HEK293 (cell line): ENCODE results near the gene TRAF3.

ENCODE experiments used
- ATF2 ChIP-seq: fragments of 450-650 bp; formaldehyde crosslinking; IDR thresholded peaks from 2 replicates; pipeline ENCODE4 v1.5.1; 2016; ENCODE audit warnings: missing biosample characterization, missing genetic modification characterization, low read depth
- BCL11B ChIP-seq: fragments of 450-650 bp; formaldehyde crosslinking; IDR thresholded peaks from 2 replicates; pipeline ENCODE4 v1.5.1; 2016; ENCODE audit warnings: low read depth, missing biosample characterization, missing genetic modification characterization
- IKZF3 ChIP-seq: fragments of 450-650 bp; IDR thresholded peaks from 2 replicates; pipeline ENCODE4 v1.5.0; 2018; ENCODE audit warnings: missing biosample characterization, mild to moderate bottlenecking, missing genetic modification characterization, moderate library complexity
- PRDM4 ChIP-seq: fragments of 450-650 bp; formaldehyde crosslinking; IDR thresholded peaks from 2 replicates; pipeline ENCODE4 v1.5.1; 2017; ENCODE audit warnings: missing biosample characterization, missing genetic modification characterization
- RBAK ChIP-seq: fragments of 450-650 bp; formaldehyde crosslinking; IDR thresholded peaks from 2 replicates; pipeline ENCODE4 v1.5.1; 2016; ENCODE audit warnings: missing biosample characterization, missing genetic modification characterization
- TCF7L2 ChIP-seq: IDR thresholded peaks from 2 replicates; pipeline ENCODE4 v1.6.1; 2011; ENCODE audit warnings: low read depth, mild to moderate bottlenecking, inconsistent platforms, low read length, moderate library complexity, borderline replicate concordance
- WT1 ChIP-seq: fragments of 450-650 bp; formaldehyde crosslinking; IDR thresholded peaks from 2 replicates; pipeline ENCODE4 v1.5.1; 2016; ENCODE audit warnings: missing biosample characterization, missing genetic modification characterization
- ZBTB10 ChIP-seq: fragments of 450-650 bp; formaldehyde crosslinking; IDR thresholded peaks from 2 replicates; pipeline ENCODE4 v1.5.1; 2016; ENCODE audit warnings: missing biosample characterization, missing genetic modification characterization
- ZBTB48 ChIP-seq: fragments of 450-650 bp; formaldehyde crosslinking; IDR thresholded peaks from 2 replicates; pipeline ENCODE4 v1.5.1; 2016; ENCODE audit warnings: missing biosample characterization, missing genetic modification characterization
- ZBTB8A ChIP-seq: fragments of 450-650 bp; formaldehyde crosslinking; IDR thresholded peaks from 2 replicates; pipeline ENCODE4 v1.5.1; 2016; ENCODE audit warnings: missing biosample characterization, missing genetic modification characterization
- ZNF184 ChIP-seq: fragments of 450-650 bp; IDR thresholded peaks from 2 replicates; pipeline ENCODE4 v1.5.1; 2018; ENCODE audit warnings: missing biosample characterization, mild to moderate bottlenecking, missing genetic modification characterization
- ZNF214 ChIP-seq: fragments of 450-650 bp; formaldehyde crosslinking; IDR thresholded peaks from 2 replicates; pipeline ENCODE4 v1.5.1; 2017; ENCODE audit warnings: missing biosample characterization, mild to moderate bottlenecking, missing genetic modification characterization, borderline replicate concordance
- ZNF221 ChIP-seq: fragments of 450-650 bp; formaldehyde crosslinking; IDR thresholded peaks from 2 replicates; pipeline ENCODE4 v1.5.1; 2017; ENCODE audit warnings: missing biosample characterization, missing genetic modification characterization, borderline replicate concordance
- ZNF302 ChIP-seq: fragments of 450-650 bp; formaldehyde crosslinking; IDR thresholded peaks from 2 replicates; pipeline ENCODE4 v1.5.1; 2016; ENCODE audit warnings: missing biosample characterization, missing genetic modification characterization, low read depth
- ZNF398 ChIP-seq: fragments of 450-650 bp; formaldehyde crosslinking; IDR thresholded peaks from 2 replicates; pipeline ENCODE4 v1.5.1; 2017; ENCODE audit warnings: missing biosample characterization, missing genetic modification characterization
- ZNF404 ChIP-seq: fragments of 450-650 bp; formaldehyde crosslinking; IDR thresholded peaks from 2 replicates; pipeline ENCODE4 v1.5.1; 2017; ENCODE audit warnings: missing biosample characterization, missing genetic modification characterization
- ZNF501 ChIP-seq: fragments of 450-650 bp; formaldehyde crosslinking; IDR thresholded peaks from 2 replicates; pipeline ENCODE4 v1.5.1; 2016; ENCODE audit warnings: missing biosample characterization, missing genetic modification characterization
- ZNF549 ChIP-seq: fragments of 450-650 bp; IDR thresholded peaks from 2 replicates; pipeline ENCODE4 v1.5.1; 2018; ENCODE audit warnings: missing biosample characterization, missing genetic modification characterization, mild to moderate bottlenecking, inconsistent platforms, moderate library complexity
- ZNF561 ChIP-seq: fragments of 450-650 bp; IDR thresholded peaks from 2 replicates; pipeline ENCODE4 v1.5.1; 2018; ENCODE audit warnings: missing biosample characterization, missing genetic modification characterization, borderline replicate concordance
- ZNF571 ChIP-seq: fragments of 450-650 bp; formaldehyde crosslinking; IDR thresholded peaks from 2 replicates; pipeline ENCODE4 v1.5.0; 2017; ENCODE audit warnings: missing biosample characterization, missing genetic modification characterization
- ZNF621 ChIP-seq: fragments of 450-650 bp; formaldehyde crosslinking; IDR thresholded peaks from 2 replicates; pipeline ENCODE4 v1.5.1; 2017; ENCODE audit warnings: missing biosample characterization, missing genetic modification characterization
- ZNF654 ChIP-seq: fragments of 450-650 bp; formaldehyde crosslinking; IDR thresholded peaks from 2 replicates; pipeline ENCODE4 v1.5.1; 2016; ENCODE audit warnings: low read depth, missing biosample characterization, missing genetic modification characterization
- ZNF660 ChIP-seq: fragments of 450-650 bp; IDR thresholded peaks from 2 replicates; pipeline ENCODE4 v1.5.1; 2018; ENCODE audit warnings: missing biosample characterization, mild to moderate bottlenecking, missing genetic modification characterization
- ZNF837 ChIP-seq: fragments of 450-650 bp; formaldehyde crosslinking; IDR thresholded peaks from 2 replicates; pipeline ENCODE4 v1.5.1; 2016; ENCODE audit warnings: missing biosample characterization, missing genetic modification characterization
- ZSCAN5A ChIP-seq: fragments of 450-650 bp; formaldehyde crosslinking; IDR thresholded peaks from 2 replicates; pipeline ENCODE4 v1.5.1; 2016; ENCODE audit warnings: missing biosample characterization, missing genetic modification characterization
- TF ChIP-seq, protein P1 (sequence below): fragments of 450-650 bp; IDR thresholded peaks from 2 replicates; pipeline ENCODE4 v1.5.1; 2018; ENCODE audit warnings: missing biosample characterization, mild to moderate bottlenecking, missing genetic modification characterization
- TF ChIP-seq, protein P2 (sequence below): fragments of 450-650 bp; formaldehyde crosslinking; IDR thresholded peaks from 2 replicates; pipeline ENCODE4; 2016; ENCODE audit warnings: missing biosample characterization, missing genetic modification characterization

Gene TRAF3

DNA sequence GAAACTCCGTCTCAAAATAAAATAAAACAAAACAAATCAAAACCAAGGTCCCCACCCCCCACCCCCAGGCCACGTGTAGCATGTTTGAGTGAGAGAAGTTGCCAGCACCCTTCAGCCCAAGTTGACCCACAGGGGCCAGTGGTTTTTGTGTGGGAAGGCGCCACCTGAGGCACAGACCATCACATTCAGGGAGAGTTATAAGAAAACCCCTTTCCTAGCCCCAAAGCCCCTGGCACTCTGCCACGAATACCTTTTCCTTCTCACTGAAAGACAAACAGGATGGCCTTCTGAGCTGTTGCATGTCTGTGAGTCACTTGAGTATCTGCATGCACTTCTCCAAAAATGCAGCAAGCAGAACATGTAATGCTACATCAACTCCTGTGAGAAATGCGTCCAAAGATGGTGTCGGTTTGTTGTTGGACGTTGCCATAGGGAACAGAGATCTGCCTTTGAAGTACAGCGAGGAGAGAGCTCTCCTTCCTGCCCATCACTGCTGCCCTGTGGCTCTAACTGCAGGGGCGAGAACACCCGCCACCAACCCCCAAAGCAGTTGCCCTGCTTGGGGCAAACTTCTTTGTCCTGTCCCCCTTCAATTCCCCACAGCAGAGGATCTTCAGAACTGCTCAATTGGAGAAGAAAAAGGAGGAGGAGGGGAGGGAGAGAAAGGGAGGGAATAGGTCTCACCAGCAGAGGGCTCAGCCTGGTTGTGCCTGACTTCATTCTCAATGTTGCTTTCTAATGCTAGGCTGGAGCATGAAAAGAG is 2.7 kb upstream of the TRAF3 start (continued):
- no peak for TF ChIP-seq ZBTB10 (tag by site-specific recombination)
- TF ChIP-seq, protein P1, sequence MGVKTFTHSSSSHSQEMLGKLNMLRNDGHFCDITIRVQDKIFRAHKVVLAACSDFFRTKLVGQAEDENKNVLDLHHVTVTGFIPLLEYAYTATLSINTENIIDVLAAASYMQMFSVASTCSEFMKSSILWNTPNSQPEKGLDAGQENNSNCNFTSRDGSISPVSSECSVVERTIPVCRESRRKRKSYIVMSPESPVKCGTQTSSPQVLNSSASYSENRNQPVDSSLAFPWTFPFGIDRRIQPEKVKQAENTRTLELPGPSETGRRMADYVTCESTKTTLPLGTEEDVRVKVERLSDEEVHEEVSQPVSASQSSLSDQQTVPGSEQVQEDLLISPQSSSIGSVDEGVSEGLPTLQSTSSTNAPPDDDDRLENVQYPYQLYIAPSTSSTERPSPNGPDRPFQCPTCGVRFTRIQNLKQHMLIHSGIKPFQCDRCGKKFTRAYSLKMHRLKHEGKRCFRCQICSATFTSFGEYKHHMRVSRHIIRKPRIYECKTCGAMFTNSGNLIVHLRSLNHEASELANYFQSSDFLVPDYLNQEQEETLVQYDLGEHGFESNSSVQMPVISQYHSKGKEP (tag by site-specific recombination) = peak; percentile 80
- no peak for TF ChIP-seq IKZF3 (tag by site-specific recombination)
- no peak for TF ChIP-seq ZNF549
- no peak for TF ChIP-seq ZNF404 (tag by site-specific recombination)
- peak; percentile 70 for TF ChIP-seq ZBTB8A (tag by site-specific recombination)
- no peak for TF ChIP-seq ATF2 (tag by site-specific recombination)
- 0 out of 2 replicates have a peak, but pooled peaks have one; percentile 43 for TF ChIP-seq ZNF561 (tag by site-specific recombination)
- TF ChIP-seq ZNF837 (tag by site-specific recombination) = no peak
- no peak for TF ChIP-seq ZNF184
- no peak for TF ChIP-seq ZNF302 (tag by site-specific recombination)
- TF ChIP-seq ZBTB48 = no peak
- no peak for TF ChIP-seq ZNF398
- TF ChIP-seq ZNF654 = peak; percentile 60
- TF ChIP-seq RBAK (tag by site-specific recombination) = no peak
- no peak for TF ChIP-seq BCL11B
- no peak for TF ChIP-seq ZNF571 (tag by site-specific recombination)
- no peak for TF ChIP-seq ZNF214 (tag by site-specific recombination)
- TF ChIP-seq, protein P2, sequence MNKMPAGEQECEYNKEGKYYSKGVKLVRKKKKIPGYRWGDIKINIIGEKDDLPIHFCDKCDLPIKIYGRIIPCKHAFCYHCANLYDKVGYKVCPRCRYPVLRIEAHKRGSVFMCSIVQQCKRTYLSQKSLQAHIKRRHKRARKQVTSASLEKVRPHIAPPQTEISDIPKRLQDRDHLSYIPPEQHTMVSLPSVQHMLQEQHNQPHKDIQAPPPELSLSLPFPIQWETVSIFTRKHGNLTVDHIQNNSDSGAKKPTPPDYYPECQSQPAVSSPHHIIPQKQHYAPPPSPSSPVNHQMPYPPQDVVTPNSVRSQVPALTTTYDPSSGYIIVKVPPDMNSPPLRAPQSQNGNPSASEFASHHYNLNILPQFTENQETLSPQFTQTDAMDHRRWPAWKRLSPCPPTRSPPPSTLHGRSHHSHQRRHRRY (tag by site-specific recombination) = no peak
- no peak for TF ChIP-seq ZNF621
- TF ChIP-seq WT1 (tag by site-specific recombination) = 0 out of 2 replicates have a peak, but pooled peaks have one; percentile 31
- no peak for TF ChIP-seq PRDM4 (tag by site-specific recombination)
- no peak for TF ChIP-seq ZNF501 (tag by site-specific recombination)
- TF ChIP-seq ZNF660 = peak; percentile 53; the same call in 1 of the 2 replicates
- no peak for TF ChIP-seq ZNF221 (tag by site-specific recombination)
- TF ChIP-seq ZSCAN5A (tag by site-specific recombination) = no peak
- TF ChIP-seq TCF7L2 = peak; percentile 47; the same call in 1 of the 2 replicates
